Activated CD4-positive, CD25-positive, alpha-beta regulatory T cell (primary cell): ENCODE results near the gene CMTM1.

Experiments
- DNase-seq, 4 experiments: peaks; one replicate each; lab custom pipeline; 2025; lab: John Stamatoyannopoulos, UW

CMTM1 gene

DNA sequence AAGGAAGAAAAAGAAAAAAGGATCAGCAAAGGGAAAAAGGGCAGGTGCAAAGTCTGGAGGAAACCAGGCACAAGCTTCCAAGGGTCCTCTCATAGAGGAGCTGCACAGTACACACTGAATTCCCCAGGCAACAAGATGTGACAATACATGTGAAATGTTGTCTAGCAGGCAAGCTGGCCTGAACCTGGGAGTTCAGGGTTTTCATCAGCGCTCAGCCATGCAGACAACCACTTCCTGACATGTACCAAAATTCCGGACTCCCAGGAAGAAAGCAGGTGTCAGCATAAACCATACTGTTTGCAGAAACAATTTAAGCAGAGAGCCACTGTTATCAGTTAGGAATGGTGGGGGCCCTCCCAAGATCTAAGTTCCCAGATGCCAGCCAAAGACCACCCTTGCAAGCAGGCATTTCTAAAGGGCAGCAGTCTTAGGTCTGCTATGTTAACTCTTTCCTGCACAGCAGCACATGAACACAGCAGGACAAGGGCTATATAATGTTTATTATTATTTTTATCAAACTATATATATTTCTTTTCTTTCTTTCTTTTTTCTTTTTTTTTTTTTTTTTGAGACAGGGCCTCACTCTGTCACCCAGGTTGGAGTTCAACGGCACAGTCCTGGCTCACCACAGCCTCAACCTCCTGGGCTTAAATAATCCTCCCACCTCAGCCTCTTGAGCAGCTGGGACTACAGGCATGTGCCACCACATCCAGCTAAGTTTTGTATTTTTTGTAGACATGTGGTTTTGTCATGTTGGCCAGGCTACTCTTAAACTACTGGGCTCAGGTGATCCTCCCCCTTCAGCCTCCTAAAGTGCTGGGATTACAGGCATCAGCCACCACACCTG, 26.4 kb upstream of the CMTM1 start:
- no peak for DNase-seq

DNA sequence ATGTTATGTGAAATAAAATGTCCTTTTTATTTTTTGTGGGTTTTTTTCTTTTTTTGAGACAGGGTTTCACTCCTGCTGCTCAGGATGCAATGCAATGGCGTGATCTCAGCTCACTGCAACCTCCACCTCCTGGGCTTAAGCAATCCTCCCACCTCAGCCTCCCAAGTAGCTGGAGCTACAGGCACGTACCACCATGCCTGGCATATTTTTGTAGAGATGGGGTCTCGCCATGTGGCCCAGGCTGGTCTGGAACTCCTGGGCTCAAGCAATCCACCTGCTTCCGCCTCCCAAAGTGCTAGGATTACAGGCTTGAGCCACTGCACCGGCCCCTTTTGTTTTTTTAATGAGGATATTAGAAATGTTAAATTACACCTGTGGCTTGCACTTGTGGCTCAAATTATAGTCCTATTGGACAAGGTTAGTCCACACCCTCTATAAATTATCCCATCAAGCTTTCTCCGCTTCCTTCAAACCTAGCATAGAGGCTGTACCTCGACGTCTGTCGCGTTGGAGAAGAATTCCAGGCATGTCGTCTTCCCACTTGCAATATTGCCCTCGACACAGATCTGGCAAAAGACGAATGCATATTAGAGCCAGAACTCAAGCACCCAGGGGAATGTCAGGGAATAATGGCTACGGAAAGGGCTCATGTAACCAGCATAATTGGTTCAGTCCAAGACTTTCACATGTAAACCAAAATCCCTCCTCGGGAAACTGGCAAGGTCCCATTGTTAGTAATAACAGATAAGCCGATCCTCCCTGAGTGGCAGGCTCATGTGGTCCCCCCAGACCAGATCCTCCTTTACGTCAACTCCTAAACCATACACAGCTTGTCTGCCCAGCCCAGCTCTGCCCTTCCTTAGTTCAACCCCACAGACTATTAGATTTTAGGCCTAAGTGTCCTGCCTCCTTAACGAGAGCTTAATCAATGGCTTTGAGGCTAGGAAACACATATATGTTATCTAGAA, 24.6 kb upstream of the CMTM1 start:
- no peak for DNase-seq

DNA sequence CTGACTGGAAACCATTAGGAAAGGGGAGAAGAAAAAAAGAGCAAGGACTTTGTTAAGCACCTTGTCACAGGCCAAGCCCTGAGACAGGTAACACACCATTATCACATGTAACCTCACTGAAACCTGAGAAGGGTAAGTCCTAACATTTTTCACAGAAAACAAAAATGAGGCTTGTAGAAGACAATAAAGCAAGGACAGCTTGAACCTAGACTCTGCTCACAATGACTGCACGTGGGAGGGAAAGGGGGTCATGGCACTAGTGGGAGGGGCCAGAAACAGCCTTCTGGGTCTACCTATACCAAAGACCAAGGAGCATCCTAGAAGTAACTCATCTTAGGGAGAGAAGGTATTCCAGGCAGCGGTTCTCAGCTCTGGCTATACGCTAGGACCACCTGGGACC, 23.8 kb upstream of the CMTM1 start:
- DNase-seq: no peak

DNA sequence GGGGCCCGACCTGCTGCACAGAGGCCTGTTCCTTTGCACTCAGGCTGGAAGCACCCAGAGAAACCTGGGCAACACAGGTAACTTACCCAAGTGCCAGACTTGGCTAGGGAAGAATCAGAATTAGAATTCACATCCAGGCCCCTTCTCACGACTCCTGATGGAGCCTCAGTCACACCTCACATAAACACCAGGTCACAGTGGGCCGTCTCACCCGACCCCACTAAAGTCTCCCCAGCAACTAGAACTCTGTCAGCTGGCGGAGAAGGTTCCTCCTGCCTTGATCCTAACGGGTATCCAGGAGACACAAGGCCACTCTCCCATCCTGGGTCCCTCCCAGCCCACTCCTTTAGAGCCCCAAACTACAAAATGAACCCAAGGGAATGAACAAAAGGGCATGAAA, 22.7 kb upstream of the CMTM1 start:
- DNase-seq: no peak

DNA sequence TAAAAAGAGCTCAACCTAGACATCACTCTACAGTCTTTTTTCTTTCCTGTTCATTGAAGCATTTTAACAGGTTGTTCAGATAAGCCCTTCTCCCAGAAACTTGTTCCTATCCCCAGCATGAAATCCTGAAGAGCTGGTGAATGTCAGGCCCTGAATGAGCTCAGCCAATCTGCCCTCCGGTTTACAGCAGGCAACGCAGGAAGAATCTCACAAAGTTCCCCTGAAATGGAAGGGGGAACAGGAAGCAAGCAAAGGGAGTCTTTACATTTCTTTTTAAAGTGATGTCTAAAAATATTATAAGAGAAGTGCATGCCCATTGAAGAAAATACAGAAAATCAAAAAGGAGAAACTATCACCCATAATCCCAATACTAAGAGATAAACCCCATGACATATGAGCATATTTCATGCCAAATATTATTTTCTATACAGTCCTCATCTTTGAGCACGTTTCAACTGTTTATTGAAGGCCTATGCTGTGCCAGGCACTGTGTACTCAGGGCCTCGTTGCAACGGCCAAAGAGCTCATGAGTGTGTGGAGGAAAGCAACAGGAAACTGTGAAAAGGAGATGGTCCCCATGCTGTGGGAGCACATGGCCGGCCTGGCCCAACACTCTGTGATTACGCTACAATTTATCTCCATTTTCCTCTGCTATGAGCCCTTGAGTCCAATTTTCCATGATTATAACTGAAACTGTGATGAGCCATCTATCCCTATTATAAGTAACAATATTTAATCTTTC, 22.1 kb upstream of the CMTM1 start:
- no peak for DNase-seq

DNA sequence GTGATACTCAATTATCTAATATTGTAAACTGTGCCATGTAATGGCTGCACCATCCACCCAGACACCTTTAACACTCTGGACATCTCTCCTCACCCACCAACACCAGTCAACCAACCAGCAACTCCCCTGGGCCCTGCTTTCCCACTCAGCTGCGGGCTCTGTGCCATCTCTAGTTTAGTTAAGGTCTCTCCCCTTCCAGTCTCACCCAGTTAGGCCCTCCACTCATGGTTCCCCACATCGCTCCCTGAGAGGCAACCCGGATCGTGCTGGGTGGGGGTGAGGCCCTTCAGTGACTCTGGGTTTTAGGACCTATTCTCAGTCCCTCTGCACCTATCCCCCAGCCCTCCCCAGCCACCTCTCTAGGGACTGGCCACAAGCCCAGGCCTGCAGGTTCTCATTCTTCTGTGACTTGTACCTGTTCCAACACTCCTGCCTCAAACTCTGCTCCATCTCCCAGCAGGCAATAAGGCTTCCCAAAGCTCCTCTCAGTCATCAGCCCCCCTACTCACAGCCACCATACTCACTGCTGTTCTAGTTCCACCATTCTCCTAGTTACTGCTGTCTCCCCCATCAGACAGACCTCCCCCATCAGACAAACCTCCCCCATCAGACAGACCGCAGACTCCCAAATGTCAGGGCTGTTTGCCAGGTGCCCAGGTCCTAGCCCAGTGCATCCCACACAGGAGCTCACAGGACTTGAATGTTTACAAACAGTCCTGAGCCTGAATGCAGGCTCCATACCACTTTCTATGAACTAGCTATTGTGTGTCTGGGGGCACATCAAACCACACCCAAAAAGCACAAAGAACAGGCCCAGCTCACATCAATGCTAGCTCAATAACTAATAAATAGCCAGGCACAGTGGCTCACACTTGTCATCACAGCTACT, 18.9 kb upstream of the CMTM1 start:
- no peak for DNase-seq

DNA sequence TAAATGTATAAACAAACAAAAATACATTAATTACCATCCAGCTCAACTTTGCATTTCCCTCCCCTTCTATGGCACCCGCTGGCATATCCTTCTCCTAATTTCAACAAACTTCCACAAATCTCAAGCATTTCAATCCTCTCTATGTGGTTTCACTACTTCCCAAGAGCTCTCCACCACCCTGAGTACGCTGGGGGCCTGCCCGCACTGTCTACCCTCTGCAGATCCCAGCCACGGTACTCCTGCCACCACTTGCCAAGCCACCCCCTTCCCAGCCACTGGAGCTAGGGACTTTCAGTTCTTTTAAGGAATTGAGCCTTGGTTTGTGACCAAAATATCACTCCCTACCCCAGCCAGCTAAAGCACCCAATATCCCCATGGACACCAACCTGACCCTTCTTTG, 18.2 kb upstream of the CMTM1 start:
- DNase-seq: no peak

DNA sequence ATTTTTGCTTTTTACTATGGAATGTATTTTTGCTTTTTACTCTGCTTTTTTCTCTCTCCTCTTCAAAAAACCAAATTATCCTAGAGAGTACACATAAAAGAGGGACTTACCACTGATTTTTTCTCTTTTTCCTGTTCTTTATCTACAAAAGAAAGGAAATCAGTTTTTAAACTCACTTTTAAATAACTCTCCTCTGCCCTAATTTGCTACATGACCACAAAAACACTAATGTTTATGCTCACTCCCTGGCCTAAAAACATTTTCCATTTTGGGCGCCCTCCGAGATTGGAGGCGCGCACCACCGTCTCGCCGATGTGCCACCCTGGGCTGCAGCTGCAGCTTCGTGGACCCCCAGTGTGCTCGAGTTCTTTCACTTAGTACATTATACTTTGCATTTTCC, 17.4 kb upstream of the CMTM1 start:
- DNase-seq: no peak

DNA sequence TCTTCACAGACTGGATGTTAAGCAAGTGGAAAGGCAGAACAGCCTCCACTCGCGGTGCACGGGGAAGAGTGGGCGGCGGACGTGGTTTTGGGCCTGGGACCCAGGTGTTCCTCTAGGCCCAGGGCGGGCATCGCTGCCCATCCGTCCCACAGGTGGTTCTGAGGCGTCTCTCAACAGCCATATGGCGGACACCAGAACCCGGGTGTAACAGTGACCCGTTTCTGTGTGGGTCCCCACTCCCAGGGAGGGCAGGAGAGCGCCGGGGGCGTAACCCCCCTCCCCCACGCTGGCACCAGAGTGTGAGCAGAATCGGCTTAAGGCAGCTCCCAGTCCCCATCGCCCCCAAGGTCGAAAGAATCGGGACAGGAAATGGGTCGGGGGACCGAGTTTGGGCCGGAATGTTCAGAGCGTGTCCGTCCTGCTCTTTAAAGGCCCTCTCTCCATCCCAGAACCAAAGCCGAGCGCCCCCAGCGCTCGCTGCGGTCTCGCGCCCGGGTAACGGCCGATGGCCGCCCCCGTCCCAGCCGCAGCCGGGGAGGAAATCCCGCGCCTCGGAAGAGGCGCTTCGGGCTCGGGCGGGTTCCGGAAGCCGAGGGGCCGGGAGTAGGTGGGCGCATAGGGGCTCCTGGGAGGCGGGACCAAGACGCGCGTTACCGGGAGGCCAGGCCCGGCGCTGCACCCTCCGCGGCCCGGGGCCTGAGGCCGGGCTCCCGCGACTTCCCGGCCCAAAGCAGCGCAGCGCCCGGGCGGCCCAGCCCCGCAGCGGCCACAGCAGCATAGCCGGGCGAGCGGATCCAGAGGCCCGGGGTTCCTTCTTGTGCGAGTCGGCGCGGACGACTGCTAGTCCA, 16.7 kb upstream of the CMTM1 start, which contains the start of gene TK2:
Gene TK2, minus strand, starts transcription at position 839 of the 848 bp plus-strand sequence. Its CDS starts 61 bp downstream, at position 778.
- DNase-seq: peak in 3 of 4 experiments; percentile 14 to 39 (median 29)

DNA sequence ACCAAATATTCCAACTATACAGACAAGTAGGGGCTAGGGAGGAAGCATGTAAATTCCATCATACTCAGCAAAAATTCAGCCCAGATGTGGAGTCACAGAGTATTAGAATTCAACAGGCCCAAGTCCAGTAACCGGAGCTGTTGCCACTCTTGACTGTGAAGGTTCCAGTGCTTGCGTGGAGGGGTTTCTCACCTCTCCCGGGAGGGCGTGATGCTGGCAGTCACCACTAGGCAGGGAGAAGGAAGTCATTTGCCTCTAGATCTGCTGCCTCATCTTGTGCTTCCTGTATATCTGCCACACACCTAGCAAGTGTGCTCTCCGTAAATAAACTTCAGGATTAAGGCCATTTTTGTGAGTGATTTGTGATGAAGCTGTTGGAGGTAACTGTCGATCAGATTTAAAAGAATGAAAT, 14.9 kb upstream of the CMTM1 start:
- DNase-seq: peak in 3 of 4 experiments; percentile 11 to 35 (median 11)

DNA sequence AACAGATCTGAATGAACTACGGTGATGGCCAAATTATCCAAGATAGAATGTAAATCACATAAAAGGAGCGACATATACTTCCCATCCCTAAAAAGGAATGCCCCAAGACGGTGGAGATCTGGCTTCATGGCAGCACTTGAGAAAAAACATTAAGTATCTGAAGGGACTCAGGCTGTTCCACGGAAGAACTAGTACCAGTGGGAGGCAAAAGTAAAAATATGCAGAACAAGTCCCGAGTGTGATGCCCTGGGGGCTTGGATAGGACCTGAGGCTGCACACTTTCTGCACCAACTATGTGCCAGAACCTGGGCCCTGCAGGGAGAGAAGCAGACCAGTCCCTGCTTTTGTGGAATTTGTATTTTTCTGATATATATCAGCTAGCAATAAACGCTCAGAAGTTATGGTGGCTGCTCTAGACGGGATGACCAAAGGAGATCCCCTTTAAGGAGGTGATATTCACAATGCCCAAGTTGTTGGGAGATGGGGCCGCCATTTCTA, 14.4 kb upstream of the CMTM1 start:
- DNase-seq: no peak

DNA sequence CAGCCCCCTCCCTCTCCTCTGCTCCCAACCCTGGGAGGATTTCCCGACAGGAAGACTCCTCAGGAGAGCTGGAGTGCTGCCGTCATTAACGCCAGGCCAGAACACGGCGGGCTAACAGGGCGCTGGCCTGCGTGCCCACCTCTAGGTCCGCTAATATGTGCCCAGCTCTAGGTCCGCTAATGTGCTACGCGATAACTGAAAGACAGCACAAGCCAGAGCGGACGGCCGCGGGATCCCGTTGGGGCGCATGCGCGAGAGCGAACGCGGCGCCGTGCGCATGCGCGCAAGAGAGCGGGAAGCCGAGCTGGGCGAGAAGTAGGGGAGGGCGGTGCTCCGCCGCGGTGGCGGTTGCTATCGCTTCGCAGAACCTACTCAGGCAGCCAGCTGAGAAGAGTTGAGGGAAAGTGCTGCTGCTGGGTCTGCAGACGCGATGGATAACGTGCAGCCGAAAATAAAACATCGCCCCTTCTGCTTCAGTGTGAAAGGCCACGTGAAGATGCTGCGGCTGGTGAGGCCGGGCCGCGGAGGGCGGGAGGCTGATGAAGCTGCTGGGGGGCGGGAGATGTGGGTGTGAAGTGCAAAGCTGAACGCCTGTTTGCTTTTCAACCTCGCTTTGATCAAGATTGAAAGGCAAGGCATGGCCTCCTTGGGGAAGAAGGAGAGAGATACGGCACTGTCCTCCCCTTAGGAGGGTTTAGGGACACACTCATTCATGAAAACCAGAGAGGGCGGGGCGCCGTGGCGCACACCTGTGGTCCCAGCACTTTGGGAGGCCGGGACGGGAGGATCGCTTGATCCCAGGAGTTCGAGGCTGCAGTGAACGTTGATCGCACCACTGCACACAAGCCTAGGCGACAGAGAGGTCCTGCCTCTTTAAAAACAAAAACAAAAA, 13.7 kb upstream of the CMTM1 start, which contains the start of gene CKLF:
Gene CKLF, plus strand, starts transcription at position 291 of the 892 bp plus-strand sequence. Its CDS starts 140 bp downstream, at position 431.
- peak; percentile 76 to 84 (median 82) for DNase-seq

DNA sequence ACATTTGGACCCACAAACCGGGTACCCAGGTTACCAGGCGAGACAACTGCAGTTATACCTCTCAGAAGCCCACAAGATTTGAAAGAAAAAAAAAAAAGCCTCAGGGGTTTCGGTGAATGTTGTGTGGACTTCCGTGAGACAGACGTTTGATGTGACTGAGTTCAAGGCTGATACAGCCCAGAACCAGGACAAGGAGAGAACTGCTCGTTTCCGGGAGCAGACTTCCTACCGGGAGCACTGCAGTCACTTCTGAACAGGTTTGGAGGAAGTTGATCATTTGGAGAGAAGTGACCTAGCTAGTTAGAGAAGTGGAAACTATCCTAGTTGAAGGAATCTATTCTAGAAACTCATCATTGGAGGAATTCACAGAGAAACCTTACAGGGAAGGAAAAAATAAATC, 13.0 kb upstream of the CMTM1 start:
- DNase-seq: no peak

DNA sequence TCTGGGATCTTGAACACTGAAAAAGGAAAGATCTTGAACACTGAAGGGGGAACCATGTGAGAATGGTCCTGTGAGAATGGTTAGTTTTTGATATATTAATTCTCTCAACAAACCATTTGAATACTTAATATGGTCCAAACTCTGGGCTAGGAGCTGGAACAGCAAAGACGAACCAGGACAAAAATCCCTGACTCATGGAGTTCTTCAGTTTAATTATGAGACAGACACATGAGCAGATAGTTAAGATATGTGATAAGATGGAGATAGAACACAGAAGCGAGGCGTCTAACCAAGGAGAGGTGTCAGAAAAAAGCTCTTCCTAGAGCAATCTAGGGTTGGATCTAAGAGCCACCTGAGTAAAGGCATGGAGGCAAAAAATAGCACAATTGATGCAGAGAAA, 12.2 kb upstream of the CMTM1 start:
- no peak for DNase-seq

DNA sequence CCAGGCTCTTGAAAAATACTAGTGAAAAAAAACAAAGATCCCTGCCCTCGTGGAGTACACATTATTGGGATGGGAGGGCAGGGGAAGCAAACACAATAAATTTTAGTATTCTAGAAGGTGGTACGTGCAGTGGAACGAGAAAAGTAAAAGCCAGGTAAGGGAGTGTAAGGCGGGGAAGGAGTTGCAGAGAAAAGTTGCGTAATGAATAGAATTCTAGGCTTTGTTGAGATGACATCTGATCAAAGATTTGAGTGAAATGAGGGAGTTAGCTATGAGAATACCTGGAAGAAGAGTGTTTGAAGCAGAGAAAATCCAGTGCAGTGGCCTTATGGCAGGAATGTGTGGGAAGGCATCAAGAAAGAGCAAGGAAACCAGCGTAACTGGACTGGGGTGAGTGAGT, 11.7 kb upstream of the CMTM1 start:
- DNase-seq: no peak

DNA sequence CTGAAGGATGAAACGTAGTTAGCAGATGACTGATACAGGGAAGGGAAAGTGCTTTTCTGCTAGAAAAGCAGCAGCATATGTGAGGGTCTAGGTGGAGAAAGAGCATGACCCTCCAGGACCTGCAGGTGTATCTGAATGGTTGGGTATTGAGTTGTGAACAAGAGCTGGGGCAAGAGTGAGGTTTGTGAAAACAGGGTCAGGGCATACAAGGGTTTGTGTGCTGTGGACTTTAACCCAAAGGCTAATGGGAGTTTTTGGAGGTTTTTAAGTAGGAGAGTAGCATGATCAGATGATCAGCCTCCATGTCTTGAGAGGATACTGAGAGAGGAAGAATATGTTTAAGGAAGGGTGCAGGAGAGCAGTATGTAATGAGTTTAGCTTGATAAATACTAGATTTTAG, 6.1 kb upstream of the CMTM1 start:
- no peak for DNase-seq

DNA sequence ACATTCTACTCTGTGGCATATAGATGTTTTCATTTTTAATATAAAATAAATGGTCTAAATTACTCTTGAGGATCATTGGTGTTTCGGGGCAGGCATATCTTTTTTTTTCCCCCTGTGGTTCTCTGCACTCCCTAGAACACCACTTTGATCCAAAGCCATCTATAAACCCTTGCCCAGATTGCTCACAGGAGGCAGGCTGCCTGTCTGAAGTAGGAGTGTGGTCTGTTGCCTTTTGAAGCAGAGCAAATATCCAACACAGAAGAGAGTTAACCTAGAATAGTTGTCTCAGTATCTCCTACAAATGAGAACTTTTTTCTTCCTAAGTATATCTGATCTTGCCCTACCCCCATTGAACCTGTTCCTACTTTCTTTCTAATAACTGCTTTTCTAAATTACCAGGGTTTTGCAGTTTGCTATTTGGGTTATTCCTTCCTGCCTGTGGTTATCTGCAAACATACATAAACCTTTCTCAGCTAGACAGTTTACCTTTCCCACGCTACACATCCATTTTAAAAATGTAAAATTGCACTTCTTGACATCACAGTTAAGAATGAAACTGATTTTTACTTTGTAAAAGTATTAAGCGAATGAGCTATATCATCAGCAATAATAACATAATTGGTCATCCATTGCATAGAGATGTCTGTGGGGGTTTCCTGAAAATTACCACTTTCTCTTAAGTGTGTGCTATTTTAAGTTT, 4.7 kb upstream of the CMTM1 start:
- DNase-seq: no peak

DNA sequence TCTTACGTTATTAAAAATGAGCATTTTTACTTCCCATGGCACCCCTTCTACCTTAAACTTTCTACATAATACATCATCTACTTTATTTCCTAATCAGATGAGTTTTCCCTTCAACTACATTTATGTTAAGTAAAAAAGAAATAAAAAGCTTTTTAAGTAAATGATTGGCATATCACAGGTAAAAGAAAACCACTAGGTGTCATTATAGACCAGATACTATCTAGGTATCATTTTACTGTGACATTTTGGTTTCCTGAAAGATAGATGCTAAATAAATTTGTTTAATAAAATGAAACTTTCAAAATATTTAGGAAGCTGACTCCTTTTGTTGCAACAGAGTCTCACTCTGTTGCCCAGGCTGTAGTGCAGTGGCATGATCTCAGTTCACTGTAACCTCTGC, 3.8 kb upstream of the CMTM1 start:
- DNase-seq: no peak
